ENCODE results near the gene COX5A.
"Not testable (repeated sequence)": the region's sequence is repeated elsewhere in the genome, so short reads cannot be mapped to it uniquely, and the experiment has no call there.

Gene COX5A

DNA sequence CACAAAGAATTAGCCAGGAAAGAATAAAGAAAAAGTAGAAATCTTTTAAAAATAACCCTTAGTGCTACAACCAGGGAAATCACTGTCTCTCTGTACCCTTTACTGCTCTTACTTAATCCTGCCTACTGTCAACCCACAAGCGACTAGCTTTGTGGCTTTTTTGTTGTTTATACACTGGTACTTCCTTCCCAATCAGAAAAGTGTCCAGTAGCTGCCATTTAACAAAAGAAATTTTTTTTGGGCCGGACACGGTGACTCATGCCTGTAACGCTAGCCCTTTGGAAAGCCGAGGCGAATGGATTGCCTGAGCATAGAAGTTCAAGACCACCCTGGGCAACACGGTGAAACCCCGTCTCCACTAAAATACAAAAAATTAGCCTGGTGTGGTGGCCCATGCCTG, 17.4 kb downstream of the COX5A start:
- peaks cover 77% of the 10 kb centered on the region for H3K36me3 ChIP-seq (ENCODE audit: insufficient read depth, low read length)
- no peak overlapping the region for H3K4me3 ChIP-seq (ENCODE audit: low read length, poor library complexity, severe bottlenecking)
- no peak overlapping the region for H2AFZ ChIP-seq (ENCODE audit: low read length)
- no peaks in the 10 kb centered on the region for H3F3A ChIP-seq (ENCODE audit: low read depth)
- H4K20me1 ChIP-seq (ENCODE audit: insufficient read depth, low read length, poor library complexity, severe bottlenecking), result peaks cover under 1% of the 10 kb centered on the region
- H3K9ac ChIP-seq (ENCODE audit: low read depth, low read length, poor library complexity, severe bottlenecking), result no peak overlapping the region
- H3K27me3 ChIP-seq (ENCODE audit: insufficient read depth, low read length, poor library complexity, severe bottlenecking), result no peaks in the 10 kb centered on the region
- H3K79me2 ChIP-seq (ENCODE audit: insufficient read depth, low read length), result no peaks in the 10 kb centered on the region
- no peaks in the 10 kb centered on the region for H3K9me2 ChIP-seq (replicated peaks; ENCODE audit: low read depth, low read length)
- no peaks in the 10 kb centered on the region for H3K4me1 ChIP-seq (ENCODE audit: insufficient read depth, low read length, poor library complexity, severe bottlenecking)
- no peaks in the 10 kb centered on the region for H3K9me3 ChIP-seq (ENCODE audit: insufficient read depth, low read depth, low read length)
- no peak overlapping the region for H3K4me2 ChIP-seq (ENCODE audit: low read depth, low read length, poor library complexity, severe bottlenecking)
- TF ChIP-seq, protein P1, sequence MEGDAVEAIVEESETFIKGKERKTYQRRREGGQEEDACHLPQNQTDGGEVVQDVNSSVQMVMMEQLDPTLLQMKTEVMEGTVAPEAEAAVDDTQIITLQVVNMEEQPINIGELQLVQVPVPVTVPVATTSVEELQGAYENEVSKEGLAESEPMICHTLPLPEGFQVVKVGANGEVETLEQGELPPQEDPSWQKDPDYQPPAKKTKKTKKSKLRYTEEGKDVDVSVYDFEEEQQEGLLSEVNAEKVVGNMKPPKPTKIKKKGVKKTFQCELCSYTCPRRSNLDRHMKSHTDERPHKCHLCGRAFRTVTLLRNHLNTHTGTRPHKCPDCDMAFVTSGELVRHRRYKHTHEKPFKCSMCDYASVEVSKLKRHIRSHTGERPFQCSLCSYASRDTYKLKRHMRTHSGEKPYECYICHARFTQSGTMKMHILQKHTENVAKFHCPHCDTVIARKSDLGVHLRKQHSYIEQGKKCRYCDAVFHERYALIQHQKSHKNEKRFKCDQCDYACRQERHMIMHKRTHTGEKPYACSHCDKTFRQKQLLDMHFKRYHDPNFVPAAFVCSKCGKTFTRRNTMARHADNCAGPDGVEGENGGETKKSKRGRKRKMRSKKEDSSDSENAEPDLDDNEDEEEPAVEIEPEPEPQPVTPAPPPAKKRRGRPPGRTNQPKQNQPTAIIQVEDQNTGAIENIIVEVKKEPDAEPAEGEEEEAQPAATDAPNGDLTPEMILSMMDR (conservative IDR thresholded peaks at IDR 0.05; ENCODE audit: low read length), result no peak
- TF ChIP-seq EZH2phosphoT487 (IDR thresholded peaks at IDR 0.05; ENCODE audit: borderline replicate concordance), result no peak

DNA sequence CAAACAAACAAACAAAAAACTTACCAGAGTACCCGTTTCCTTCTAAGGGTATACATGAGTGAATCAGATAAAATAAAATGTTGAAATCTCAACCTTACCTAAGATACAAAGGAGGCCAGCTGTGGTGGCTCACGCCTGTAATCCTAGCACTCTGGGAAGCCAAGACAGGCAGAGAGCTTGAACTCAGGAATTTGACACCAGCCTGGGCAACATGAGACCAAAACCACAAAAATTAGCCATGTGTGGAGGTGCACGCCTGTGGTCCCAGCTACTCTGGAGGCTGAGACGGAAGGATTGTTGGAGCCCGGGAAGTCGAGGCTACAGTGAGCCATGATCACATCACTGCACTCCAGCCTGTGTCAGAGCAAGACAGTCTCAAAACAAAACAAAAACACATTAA, 20.2 kb downstream of the COX5A start:
- H4K20me1 ChIP-seq (ENCODE audit: insufficient read depth, low read length, poor library complexity, severe bottlenecking), result no peaks in the 10 kb centered on the region
- no peaks in the 10 kb centered on the region for H3F3A ChIP-seq (ENCODE audit: low read depth)
- no peaks in the 10 kb centered on the region for H3K79me2 ChIP-seq (ENCODE audit: insufficient read depth, low read length)
- H3K4me1 ChIP-seq (ENCODE audit: insufficient read depth, low read length, poor library complexity, severe bottlenecking), result no peaks in the 10 kb centered on the region
- TF ChIP-seq, protein P1 (conservative IDR thresholded peaks at IDR 0.05; ENCODE audit: low read length), result no peak
- TF ChIP-seq EZH2phosphoT487 (IDR thresholded peaks at IDR 0.05; ENCODE audit: borderline replicate concordance), result no peak
- H3K27me3 ChIP-seq (ENCODE audit: insufficient read depth, low read length, poor library complexity, severe bottlenecking), result no peaks in the 10 kb centered on the region
- no peak overlapping the region for H3K4me3 ChIP-seq (ENCODE audit: low read length, poor library complexity, severe bottlenecking)
- no peaks in the 10 kb centered on the region for H3K9me3 ChIP-seq (ENCODE audit: insufficient read depth, low read depth, low read length)
- H3K4me2 ChIP-seq (ENCODE audit: low read depth, low read length, poor library complexity, severe bottlenecking), result no peak overlapping the region
- peaks cover 67% of the 10 kb centered on the region for H3K36me3 ChIP-seq (ENCODE audit: insufficient read depth, low read length)
- H3K9me2 ChIP-seq (replicated peaks; ENCODE audit: low read depth, low read length), result no peaks in the 10 kb centered on the region
- H2AFZ ChIP-seq (ENCODE audit: low read length), result no peak overlapping the region
- H3K9ac ChIP-seq (ENCODE audit: low read depth, low read length, poor library complexity, severe bottlenecking), result no peak overlapping the region

DNA sequence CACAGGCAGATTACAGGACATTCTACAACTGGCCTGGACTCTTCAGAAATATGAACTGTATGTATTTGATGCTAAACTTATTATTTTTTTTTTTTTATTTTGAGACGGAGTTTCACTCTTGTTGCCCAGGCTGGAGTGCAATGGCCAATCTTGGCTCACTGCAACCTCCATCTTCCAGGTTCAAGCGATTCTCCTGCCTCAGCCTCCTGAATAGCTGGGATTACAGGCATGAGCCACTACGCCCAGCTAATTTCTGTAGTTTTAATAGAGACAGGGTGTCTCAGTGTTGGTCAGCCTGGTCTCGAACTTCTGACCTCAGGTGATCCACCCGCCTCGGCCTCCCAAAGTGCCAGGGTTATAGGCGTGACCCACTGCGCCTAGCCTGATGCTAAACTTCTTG, 24.1 kb downstream of the COX5A start:
- not testable (repeated sequence) for H3K4me3 ChIP-seq (ENCODE audit: low read length, poor library complexity, severe bottlenecking); H3K27me3 ChIP-seq (ENCODE audit: insufficient read depth, low read length, poor library complexity, severe bottlenecking); H3K4me2 ChIP-seq (ENCODE audit: low read depth, low read length, poor library complexity, severe bottlenecking); H3K4me1 ChIP-seq (ENCODE audit: insufficient read depth, low read length, poor library complexity, severe bottlenecking); H3K9me3 ChIP-seq (ENCODE audit: insufficient read depth, low read depth, low read length); H3K9ac ChIP-seq (ENCODE audit: low read depth, low read length, poor library complexity, severe bottlenecking); H4K20me1 ChIP-seq (ENCODE audit: insufficient read depth, low read length, poor library complexity, severe bottlenecking); H3F3A ChIP-seq (ENCODE audit: low read depth); H2AFZ ChIP-seq (ENCODE audit: low read length); H3K79me2 ChIP-seq (ENCODE audit: insufficient read depth, low read length); H3K9me2 ChIP-seq (replicated peaks; ENCODE audit: low read depth, low read length)
- H3K36me3 ChIP-seq (ENCODE audit: insufficient read depth, low read length), result peaks cover 32% of the 10 kb centered on the region; the same call in 1 of the 2 replicates

DNA sequence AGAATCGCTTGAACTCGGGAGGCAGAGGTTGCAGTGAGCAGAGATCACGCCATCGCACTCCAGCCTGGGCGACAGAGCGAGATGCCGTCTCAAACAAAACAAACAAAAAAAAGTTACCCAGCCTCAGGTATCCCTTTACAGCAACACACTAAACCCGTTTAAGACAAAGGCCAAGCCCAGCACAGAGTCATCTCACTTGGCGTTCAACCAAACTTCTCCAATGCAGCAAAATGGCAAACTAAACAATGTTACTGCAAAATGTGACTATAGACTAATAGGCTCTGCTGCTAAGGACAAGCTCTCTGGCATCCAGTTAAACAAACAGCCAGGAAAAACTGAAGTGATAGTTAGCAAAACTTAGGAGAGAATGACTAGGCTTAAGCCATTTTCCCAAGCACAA, 24.8 kb downstream of the COX5A start:
- no peaks in the 10 kb centered on the region for H3K79me2 ChIP-seq (ENCODE audit: insufficient read depth, low read length)
- H3K4me3 ChIP-seq (ENCODE audit: low read length, poor library complexity, severe bottlenecking), result no peak overlapping the region
- no peak overlapping the region for H3K4me2 ChIP-seq (ENCODE audit: low read depth, low read length, poor library complexity, severe bottlenecking)
- H3F3A ChIP-seq (ENCODE audit: low read depth), result no peaks in the 10 kb centered on the region
- H4K20me1 ChIP-seq (ENCODE audit: insufficient read depth, low read length, poor library complexity, severe bottlenecking), result no peaks in the 10 kb centered on the region
- H2AFZ ChIP-seq (ENCODE audit: low read length), result no peak overlapping the region
- TF ChIP-seq, protein P1 (conservative IDR thresholded peaks at IDR 0.05; ENCODE audit: low read length), result no peak
- no peak for TF ChIP-seq EZH2phosphoT487 (IDR thresholded peaks at IDR 0.05; ENCODE audit: borderline replicate concordance)
- no peaks in the 10 kb centered on the region for H3K9me2 ChIP-seq (replicated peaks; ENCODE audit: low read depth, low read length)
- H3K27me3 ChIP-seq (ENCODE audit: insufficient read depth, low read length, poor library complexity, severe bottlenecking), result no peaks in the 10 kb centered on the region
- H3K9ac ChIP-seq (ENCODE audit: low read depth, low read length, poor library complexity, severe bottlenecking), result no peak overlapping the region
- no peaks in the 10 kb centered on the region for H3K9me3 ChIP-seq (ENCODE audit: insufficient read depth, low read depth, low read length)
- H3K36me3 ChIP-seq (ENCODE audit: insufficient read depth, low read length), result peaks cover 25% of the 10 kb centered on the region; the same call in 1 of the 2 replicates
- no peaks in the 10 kb centered on the region for H3K4me1 ChIP-seq (ENCODE audit: insufficient read depth, low read length, poor library complexity, severe bottlenecking)
